Activated T-cell treated with anti-CD3 and anti-CD28 coated beads for 4 hours (primary cell): ENCODE results near the gene PRG2.
"Not testable (repeated sequence)": the region's sequence is repeated elsewhere in the genome, so short reads cannot be mapped to it uniquely, and the experiment has no call there.

Source experiments
- DNase-seq: peaks from one replicate; pipeline ENCODE4 v3.0.0-alpha.2; 2020

The PRG2 gene

DNA sequence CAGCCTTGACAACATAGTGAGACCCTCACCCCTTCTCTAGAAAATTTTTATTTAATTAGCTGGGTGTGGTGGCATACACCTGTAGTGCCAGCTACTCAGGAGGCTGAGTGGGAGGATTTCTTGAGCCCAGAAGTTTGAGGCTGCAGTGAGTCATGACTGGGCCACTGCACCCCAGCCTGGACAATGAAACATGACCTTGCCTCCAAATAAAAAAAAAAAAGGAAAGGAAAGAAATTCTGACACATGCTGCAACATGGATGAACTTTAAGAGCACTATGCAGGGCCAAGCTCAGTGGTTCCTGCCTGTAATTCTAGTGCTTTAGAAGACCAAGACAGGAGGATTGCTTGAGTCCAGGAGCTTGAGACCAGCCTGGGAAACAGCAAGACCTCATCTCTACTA lies 27.7 kb upstream of the PRG2 start:
- DNase-seq: no peak

- DNase-seq: no peak
Observed at GRCh38 chr11:57417056-57417455, 26.6 kb upstream of the PRG2 start.

DNA sequence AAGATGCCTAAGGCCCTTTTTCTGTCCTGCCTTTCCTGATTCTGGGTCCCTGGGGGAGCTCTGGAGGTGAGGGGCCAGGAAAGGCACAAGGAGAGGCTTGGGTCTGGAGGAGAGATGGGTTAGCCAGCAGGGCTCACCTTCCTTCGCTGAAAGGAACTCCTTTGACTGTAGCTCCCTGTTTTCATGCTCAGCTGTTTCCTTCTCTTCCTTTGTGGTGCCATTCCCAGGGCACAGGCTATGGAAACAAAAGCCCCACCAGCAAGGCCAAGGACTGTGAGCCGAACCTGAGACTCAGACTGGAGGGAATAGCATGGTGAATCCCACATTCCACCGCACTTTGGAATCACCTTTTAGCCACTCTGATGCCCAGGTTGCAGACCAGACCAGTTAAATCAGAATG lies 26.0 kb upstream of the PRG2 start:
- no peak for DNase-seq

DNA sequence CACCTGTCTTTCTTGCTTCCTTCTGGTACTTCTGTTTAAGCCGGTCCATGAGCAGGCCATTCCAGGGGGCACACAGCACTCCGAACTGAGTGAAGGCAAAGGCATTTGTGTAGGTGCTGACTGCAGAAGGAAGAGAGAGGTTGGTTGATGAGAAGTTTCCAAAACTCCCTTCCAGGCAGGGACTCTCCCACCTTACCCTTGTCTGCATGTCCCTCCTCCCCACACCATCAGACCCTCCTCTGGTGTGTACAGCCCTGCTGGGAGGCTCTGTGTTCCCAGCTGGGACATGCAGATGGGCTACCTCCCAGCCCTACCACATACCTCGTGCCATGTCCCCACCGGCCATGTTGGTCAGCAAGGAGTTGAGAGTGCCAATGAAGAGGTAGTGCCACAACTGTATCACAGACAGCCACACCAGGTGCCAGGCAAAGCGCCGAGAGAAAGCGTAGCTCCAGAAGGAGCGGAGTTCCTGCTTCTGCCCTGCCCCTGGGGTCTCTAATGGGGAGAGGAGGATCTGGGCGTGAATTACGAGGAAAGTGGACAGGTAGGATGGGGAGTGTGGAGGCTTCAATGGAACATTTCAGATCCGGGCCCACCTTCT lies 24.3 kb upstream of the PRG2 start:
- no peak for DNase-seq

GRCh38 chr11:57413681-57414080 lies 23.2 kb upstream of the PRG2 start:
- DNase-seq: no peak

DNA sequence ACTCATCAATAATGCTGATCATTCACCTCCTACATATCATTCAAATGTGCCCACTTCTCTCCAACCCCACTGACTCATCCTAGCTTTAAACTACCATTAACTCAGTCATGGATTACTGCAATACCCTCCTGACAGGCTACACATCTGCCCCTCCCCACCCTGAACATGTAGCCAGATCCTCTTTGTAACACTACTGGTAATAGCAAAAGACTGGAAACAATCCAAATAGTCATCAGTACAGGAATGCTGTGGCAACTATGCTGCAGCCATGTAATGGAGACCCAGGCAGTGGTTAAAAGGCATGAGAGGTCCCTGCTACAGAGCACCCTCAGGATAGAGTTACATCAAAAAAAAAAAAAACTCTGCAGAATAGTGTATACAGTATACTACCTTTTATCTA lies 19.8 kb upstream of the PRG2 start:
- DNase-seq: no peak

- no peak for DNase-seq
Observed at GRCh38 chr11:57409321-57410100, 19.1 kb upstream of the PRG2 start.

- no peak for DNase-seq
Observed at GRCh38 chr11:57408771-57409170, 18.3 kb upstream of the PRG2 start.

GRCh38 chr11:57407941-57408475 lies 17.6 kb upstream of the PRG2 start:
- no peak for DNase-seq

- DNase-seq: no peak
Observed at GRCh38 chr11:57407010-57407920, 16.8 kb upstream of the PRG2 start.

GRCh38 chr11:57406337-57406904 lies 16.0 kb upstream of the PRG2 start:
- DNase-seq: peak; percentile 39

GRCh38 chr11:57405271-57405860 lies 14.9 kb upstream of the PRG2 start:
- no peak for DNase-seq

- DNase-seq: no peak
Observed at GRCh38 chr11:57403802-57404147, 13.3 kb upstream of the PRG2 start.

GRCh38 chr11:57403003-57403801 lies 12.8 kb upstream of the PRG2 start:
- DNase-seq: not testable (repeated sequence)

DNA sequence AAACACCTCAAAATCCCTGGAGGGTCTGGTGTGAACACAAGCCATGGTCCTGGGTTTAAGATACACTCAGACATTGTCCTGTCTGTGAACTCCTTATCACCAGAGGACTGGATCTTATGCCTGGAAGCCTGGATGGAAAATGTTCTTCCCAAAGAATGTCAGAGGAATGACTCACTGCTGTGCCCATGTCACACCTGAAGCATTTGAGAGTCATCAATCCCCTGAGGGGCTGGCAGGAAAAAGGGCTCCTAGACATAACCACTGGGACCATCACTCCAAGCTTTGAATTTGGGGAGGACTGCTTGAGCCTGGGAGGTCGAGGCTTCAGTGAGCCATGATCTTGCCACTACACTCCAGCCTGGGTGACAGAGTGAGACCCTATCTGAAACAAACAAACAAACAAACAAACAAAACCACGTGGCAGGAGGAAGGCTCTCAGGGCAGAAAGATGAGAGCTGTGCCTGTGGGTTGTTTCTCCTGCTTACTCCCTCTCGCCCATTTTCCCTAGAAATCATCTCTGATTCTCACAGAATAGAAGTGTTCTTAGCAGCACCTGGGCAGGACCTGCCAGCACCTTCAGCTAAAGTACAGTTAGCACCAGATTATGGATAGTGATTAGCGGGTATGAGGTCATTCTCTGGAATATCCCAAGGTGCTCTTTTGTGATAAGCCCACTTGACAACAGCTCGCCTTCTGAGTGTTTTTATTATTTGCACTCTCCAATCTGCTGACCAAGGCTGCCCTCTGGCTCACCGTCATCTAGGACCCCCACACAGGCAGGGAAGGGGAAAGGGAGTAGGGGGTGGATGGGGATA lies 11.9 kb upstream of the PRG2 start:
- DNase-seq: no peak

DNA sequence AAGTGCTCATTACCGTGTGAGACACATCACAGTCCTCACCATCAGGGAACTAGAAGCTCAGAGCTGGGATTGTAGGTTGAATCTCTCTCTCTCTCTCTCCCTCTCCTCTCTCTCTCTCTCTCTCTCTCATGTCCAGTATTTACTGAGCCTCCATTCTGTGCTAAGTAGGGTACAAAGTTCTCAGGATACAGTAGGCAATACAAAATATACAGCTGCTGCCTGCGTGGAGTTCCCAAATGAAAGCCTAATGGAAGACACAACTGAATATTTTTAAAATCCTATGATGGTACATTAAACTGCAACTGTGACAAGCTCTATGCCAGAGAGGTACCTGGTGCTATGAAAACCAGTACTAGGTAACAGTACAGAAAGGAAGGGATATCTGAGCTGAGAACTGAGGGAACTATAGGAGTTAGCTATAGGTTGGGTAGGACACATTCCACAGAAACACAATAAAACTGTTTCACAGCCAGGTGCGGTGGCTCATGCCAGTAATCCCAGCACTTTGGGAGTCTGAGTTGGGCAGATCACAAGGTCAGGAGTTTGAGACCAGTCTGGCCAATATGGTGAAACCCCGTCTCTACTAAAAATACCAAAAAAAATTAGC lies 9.6 kb upstream of the PRG2 start:
- no peak for DNase-seq

- no peak for DNase-seq
Observed at GRCh38 chr11:57399221-57399620, 8.8 kb upstream of the PRG2 start.

- DNase-seq: no peak
Observed at GRCh38 chr11:57397394-57397990, 7.0 kb upstream of the PRG2 start.

DNA sequence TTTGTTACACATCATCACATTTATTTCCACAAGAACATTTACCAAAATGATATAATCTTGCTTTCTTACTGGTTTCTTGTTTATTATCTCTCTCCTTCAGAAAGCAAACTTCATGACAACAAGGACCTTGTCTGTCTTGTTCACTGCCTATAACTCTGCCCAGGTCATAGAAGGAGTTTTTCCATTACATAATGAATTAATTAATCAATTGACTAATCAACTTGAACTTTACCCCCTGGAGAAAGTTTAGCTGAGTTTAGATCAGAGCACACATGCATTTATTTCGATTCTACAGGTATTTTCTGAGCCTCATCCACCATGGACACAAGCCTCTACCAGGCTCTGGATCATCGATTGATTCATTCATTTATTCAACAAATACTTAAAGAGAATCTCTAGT lies 6.3 kb upstream of the PRG2 start:
- DNase-seq: no peak
